Esophagus muscularis mucosa (tissue), 4 donors: ENCODE measurements around the gene CCT3. TPM values are rescaled to one million over a fixed set of nuclear protein-coding genes. Genes with fewer than 3 reads are reported as not detected.
A peak's percentile ranks its signal among the peaks of the same experiment; 100 is the strongest.
"Not testable (repeated sequence)": the region's sequence is repeated elsewhere in the genome, so short reads cannot be mapped to it uniquely, and the experiment has no call there.

Source experiments
- DNase-seq: peaks from one replicate; pipeline ENCODE4 v3.0.0-alpha.2; 2017; ENCODE audit errors: extremely low spot score
- H3K27ac ChIP-seq, 4 donors: fragments of 200-600 bp; sonication (generic); replicated peaks in 1 of 4; 1 replicate in 3 of 4; 2 replicates in 1 of 4; pipeline ENCODE4 v1.5.1; 2016 to 2019; ENCODE audit warnings: mild to moderate bottlenecking in 1 of 4
- H3K27me3 ChIP-seq, 4 donors: fragments of 200-600 bp; sonication (generic); one replicate each; pipeline versions ENCODE4 v1.5.1 to v1.6.0; 2016 to 2019
- H3K36me3 ChIP-seq, 4 donors: fragments of 200-600 bp; sonication (generic); one replicate each; pipeline ENCODE4 v1.5.1; 2016 to 2019
- H3K4me1 ChIP-seq, 4 donors: fragments of 200-600 bp; sonication (generic); one replicate each; pipeline ENCODE4 v1.5.1; 2016 to 2019
- H3K4me3 ChIP-seq, 4 donors: fragments of 200-600 bp; sonication (generic); 1 replicate in 2 of 4; 2 replicates in 2 of 4; pipeline ENCODE4 v1.5.1; 2016 to 2019; ENCODE audit warnings: mild to moderate bottlenecking in 4 of 4, moderate library complexity in 1 of 4
- H3K9me3 ChIP-seq, 4 donors: fragments of 200-600 bp; sonication (generic); 1 replicate in 3 of 4; 2 replicates in 1 of 4; pipeline ENCODE4 v1.5.1; 2016 to 2019
- CTCF ChIP-seq, 3 experiments: fragments of 200-600 bp in 2 of 3; fragments of 450-650 bp in 1 of 3; sonication (generic) in 2 of 3; IDR thresholded peaks; one replicate each; pipeline ENCODE4 v1.5.1; 2017 to 2019; ENCODE audit warnings: antibody characterized with exemption in 3 of 3, mild to moderate bottlenecking in 2 of 3, moderate library complexity in 1 of 3
- EP300 ChIP-seq: sonication (generic); formaldehyde crosslinking; IDR thresholded peaks from one replicate; pipeline ENCODE4 v1.6.1; 2017; ENCODE audit warnings: antibody characterized with exemption
- POLR2A ChIP-seq: fragments of 450-650 bp; IDR thresholded peaks from one replicate; pipeline ENCODE4 v1.6.1; 2017; ENCODE audit warnings: antibody characterized with exemption, moderate library complexity, mild to moderate bottlenecking, low read depth
- POLR2AphosphoS5 ChIP-seq, 2 donors: sonication (generic); formaldehyde crosslinking; IDR thresholded peaks; one replicate each; pipeline ENCODE4 v1.6.1; 2017; ENCODE audit warnings: antibody characterized with exemption in 2 of 2
- WGBS: methylation state at CpG from one replicate; pipeline ENCODE4 v1.1.5; 2018; 5-methylcytosine and 5-hydroxymethylcytosine counted together
- intact Hi-C: fragments of 100-400 bp; cut with DNase I; formaldehyde crosslinking; loops from one replicate; pipeline ENCODE4 v1.15.1; 2023
- total RNA-seq, 4 donors: library from RNA; depleted of rRNA; stranded (reverse); fragments of >200 nt; gene quantifications; one replicate each; pipeline versions ENCODE4 v1.1.0 to v1.2.1, GENCODE V29; 2016

CCT3 gene
- total RNA-seq, 4 donors from 2014 or later: 172 to 241 (median 222) TPM

- Histone ChIP-seq H3K4me3 (peak overlapping the region; percentile 78 to 94 (median 88)), H3K9me3 (no peaks in the 10 kb centered on the region), H3K4me1 (peaks cover 19 to 29% (median 25%) of the 10 kb centered on the region in 4 donors), H3K36me3 (peaks cover 28 to 45% (median 44%) of the 10 kb centered on the region in 4 donors), H3K27ac (no peak overlapping the region), H3K27me3 (no peaks in the 10 kb centered on the region)
- intact Hi-C loops: no loop called here
- 74% methylated on average over 4 of the region's 4 CpGs for WGBS
- TF ChIP-seq POLR2AphosphoS5 (IDR thresholded peaks at IDR 0.05): no peak
- TF ChIP-seq POLR2A: no peak
- TF ChIP-seq EP300: no peak
- no peak for TF ChIP-seq CTCF (IDR thresholded peaks at IDR 0.05)
- DNase-seq: no peak
These were observed 1.9 kb downstream of the CCT3 start for GRCh38 chr1:156336242-156336641.

DNA sequence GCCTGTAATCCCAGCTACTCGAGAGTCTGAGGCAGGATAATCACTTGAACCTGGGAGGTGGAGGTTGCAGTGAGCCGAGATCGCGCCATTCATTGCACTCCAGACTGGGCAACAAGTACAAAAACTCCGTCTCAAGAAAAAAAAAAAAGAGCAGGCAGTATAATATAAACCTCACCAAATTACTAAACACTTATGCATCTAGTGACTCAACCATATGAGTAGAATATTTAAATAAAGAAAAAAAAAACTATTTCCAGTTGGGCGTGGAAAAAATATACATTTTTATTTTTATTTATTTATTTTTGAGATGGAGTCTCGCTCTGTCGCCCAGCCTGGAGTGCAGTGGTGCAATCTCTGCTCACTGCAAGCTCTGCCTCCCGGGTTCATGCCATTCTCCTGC, 14.9 kb downstream of the CCT3 start:
- peaks cover 68 to 93% (median 77%) of the 10 kb centered on the region in 4 donors for H3K36me3 ChIP-seq
- not testable (repeated sequence) for DNase-seq
- WGBS: 89% methylated on average over 9 of the region's 9 CpGs

GRCh38 chr1:156320560-156320959, 17.5 kb downstream of the CCT3 start:
- peaks cover 93 to 100% (median 96%) of the 10 kb centered on the region in 4 donors for H3K36me3 ChIP-seq
- no peak for DNase-seq
- 70% methylated on average over 3 of the region's 3 CpGs for WGBS
- H3K4me3 ChIP-seq: no peak overlapping the region
- H3K9me3 ChIP-seq: no peaks in the 10 kb centered on the region
- no peak overlapping the region for H3K27ac ChIP-seq
- H3K27me3 ChIP-seq: no peaks in the 10 kb centered on the region
- intact Hi-C loops: no loop called here
- no peaks in the 10 kb centered on the region for H3K4me1 ChIP-seq
- no peak for TF ChIP-seq CTCF (IDR thresholded peaks at IDR 0.05)
- TF ChIP-seq POLR2AphosphoS5 (IDR thresholded peaks at IDR 0.05): no peak
- TF ChIP-seq EP300: no peak
- TF ChIP-seq POLR2A: no peak

More for the DNA sequence above, 14.9 kb downstream of the CCT3 start:
- intact Hi-C loops, H3K27ac ChIP-seq, H3K27me3 ChIP-seq, H3K4me1 ChIP-seq, H3K4me3 ChIP-seq, H3K9me3 ChIP-seq: not testable (repeated sequence)

GRCh38 chr1:156319664-156320063, 18.4 kb downstream of the CCT3 start:
- WGBS: 53% methylated on average over 1 of the region's 1 CpG
- Histone ChIP-seq H3K4me3 (no peak overlapping the region), H3K4me1 (no peaks in the 10 kb centered on the region), H3K27ac (no peak overlapping the region), H3K36me3 (peaks cover 90 to 100% (median 99%) of the 10 kb centered on the region in 4 donors), H3K27me3 (no peaks in the 10 kb centered on the region), H3K9me3 (no peaks in the 10 kb centered on the region)
- intact Hi-C loops: no loop called here
- DNase-seq: no peak
- no peak for TF ChIP-seq POLR2A
- TF ChIP-seq POLR2AphosphoS5 (IDR thresholded peaks at IDR 0.05): no peak
- peak; percentile 28 to 52 (median 40) for TF ChIP-seq CTCF (IDR thresholded peaks at IDR 0.05)

- H3K9me3 ChIP-seq: no peaks in the 10 kb centered on the region
- 92% methylated on average over 7 of the region's 7 CpGs for WGBS
- no peak for DNase-seq
- no peak overlapping the region for H3K27ac ChIP-seq
- no peaks in the 10 kb centered on the region for H3K27me3 ChIP-seq
- peaks cover 78 to 100% (median 100%) of the 10 kb centered on the region in 4 donors for H3K36me3 ChIP-seq
- intact Hi-C loops: no loop called here
- TF ChIP-seq CTCF (IDR thresholded peaks at IDR 0.05) (no peak), EP300 (no peak), POLR2AphosphoS5 (IDR thresholded peaks at IDR 0.05) (no peak), POLR2A (no peak)
- no peak overlapping the region for H3K4me3 ChIP-seq
- no peaks in the 10 kb centered on the region for H3K4me1 ChIP-seq
These were observed 21.2 kb downstream of the CCT3 start for GRCh38 chr1:156316909-156317308.
